ENCODE measurements around the gene TIMM23B.
"Not testable (repeated sequence)": the region's sequence is repeated elsewhere in the genome, so short reads cannot be mapped to it uniquely, and the experiment has no call there.

TIMM23B gene

DNA sequence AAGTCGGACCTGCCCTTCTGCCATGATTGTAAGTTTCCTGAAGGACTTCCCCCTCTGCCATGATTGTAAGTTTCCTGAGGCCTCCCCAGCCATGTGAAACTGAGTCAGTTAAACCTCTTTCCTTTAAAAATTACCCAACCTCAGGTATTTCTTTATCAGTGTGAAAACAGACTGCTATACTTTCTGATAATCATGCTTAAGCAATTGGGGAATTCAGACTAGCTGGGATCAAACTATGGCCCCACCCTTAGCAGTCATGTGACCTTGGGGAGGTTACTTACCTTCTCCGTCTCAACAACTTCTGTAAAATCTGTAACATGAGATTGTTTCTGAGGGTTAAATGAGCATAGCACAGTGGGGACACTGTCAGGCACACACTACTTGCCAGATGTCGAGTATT is 45.4 kb downstream of the TIMM23B start:
- DNase-seq = not testable (repeated sequence)

DNA sequence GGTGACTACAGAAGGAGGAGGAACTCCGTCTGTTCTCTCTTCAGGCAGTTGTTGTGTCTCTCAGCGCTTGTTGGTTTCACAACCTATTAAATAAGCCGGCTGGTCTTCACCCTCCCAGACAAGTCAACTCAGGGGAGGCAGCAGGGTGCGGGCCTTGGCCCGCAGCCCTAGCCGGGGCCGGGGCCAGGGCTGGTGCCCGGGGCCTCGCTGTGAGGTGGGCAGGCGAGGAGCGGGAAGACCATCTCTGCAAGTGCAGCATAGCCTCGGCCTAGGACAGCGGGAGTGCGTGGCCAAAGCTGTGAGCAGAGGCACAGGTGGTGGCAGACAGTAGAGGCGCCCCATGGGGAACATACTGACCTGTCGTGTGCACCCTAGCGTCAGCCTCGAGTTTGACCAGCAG is 46.5 kb downstream of the TIMM23B start, which contains the start of gene AGAP6:
AGAP6 (plus strand) TSS at position 31 of the 400 bp plus-strand sequence; CDS start at position 341, 310 bp downstream.
- not testable (repeated sequence) for DNase-seq

GRCh38 chr10:49995321-49995720 is 53.5 kb downstream of the TIMM23B start:
- not testable (repeated sequence) for DNase-seq

DNA sequence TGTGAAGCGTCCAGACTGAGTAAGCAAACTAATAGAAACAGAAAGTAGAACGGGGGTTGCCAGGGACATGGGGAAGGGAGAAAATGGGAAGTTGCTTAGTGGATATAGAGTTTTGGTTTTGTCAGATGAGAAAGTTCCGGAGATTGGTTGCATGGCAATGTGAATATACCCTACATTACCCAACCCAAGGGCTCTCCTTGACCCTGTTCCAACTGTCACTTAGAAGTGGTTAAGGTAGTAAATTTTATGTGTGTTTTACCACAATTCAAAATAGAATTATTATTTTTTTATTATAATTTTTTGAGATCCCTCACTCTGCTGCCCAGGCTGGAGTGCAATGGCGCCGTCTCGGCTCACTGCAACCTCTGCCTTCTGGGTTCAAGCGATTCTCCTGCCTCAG is 72.2 kb downstream of the TIMM23B start:
- DNase-seq = not testable (repeated sequence)

DNA sequence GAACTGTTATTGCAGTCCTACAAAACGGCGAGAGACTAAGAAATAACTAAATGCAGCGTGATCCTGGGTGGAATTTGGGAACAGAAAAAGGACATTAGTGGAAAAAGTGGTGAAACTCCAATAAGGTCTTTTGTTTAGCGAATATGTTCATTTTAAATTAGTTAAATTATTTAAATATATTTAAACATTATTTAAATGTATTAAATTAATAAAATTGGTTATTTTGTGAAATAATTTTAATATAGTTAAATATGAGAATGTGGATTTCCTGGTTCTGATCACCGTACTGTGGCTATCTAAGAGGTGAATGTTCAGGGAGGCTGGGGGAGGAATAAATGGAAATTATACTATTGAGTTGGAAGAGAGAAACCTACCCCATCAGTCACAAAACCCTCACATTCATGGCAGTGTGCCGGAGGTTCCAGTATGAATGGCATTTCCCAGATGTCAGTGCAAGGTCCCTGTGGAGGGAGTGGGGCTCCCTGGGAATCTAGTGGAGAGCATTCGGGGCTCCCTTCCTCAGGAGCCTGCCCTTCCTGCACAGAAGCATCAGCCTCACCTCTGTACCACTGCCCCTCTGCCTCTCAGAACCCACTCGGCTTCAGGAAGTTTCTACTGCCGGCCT is 73.9 kb downstream of the TIMM23B start:
- DNase-seq = not testable (repeated sequence)

- not testable (repeated sequence) for DNase-seq
These were observed 75.1 kb downstream of the TIMM23B start for GRCh38 chr10:50016926-50017325.

DNA sequence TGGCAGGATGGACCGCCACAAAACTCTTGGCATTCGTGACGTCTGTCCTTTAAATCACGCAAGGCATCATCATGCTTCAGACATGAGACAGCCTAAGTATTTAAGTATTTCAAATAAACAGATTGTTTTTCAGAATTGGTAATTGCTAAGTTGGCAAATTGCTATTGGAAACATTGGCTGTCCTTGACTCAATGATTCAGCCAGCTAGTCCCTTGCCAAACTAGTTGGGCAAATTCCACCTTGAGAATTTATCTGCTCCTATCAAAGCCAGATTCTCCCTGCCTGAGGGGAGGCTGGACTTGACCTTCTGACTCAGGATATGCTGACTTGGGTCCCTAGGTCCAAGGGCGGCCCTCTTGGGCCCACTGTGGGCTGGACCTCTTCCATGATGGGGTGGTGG is 75.8 kb downstream of the TIMM23B start:
- not testable (repeated sequence) for DNase-seq

GRCh38 chr10:50019279-50019678 is 77.4 kb downstream of the TIMM23B start:
- DNase-seq = not testable (repeated sequence)

DNA sequence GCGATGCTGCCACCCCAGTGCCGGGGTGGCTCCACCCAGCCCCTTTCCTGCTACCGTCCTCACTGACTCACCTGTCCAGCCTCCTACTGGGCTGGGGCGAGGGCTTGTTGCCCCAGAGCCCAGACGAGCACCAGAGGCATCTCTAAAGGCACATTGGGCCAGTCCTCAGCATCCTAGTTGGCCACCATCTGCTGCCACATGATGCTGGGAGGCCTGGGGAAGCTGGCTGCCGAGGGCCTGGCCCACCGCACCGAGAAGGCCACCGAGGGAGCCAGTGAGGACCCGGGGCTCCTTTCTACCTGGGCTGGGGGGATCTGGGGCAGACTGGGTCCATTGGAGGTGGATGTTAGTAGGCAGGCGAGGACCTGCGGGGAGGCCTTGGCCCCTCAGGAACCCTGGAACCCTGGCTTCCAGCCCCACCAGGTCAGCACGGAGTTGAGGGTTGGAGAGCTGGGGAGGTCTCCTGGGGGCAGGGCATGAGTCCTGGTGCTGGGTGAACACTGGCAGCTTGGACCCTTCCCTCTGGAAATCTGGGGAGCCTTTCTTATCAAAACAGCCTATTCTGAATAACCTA is 78.7 kb downstream of the TIMM23B start:
- DNase-seq = not testable (repeated sequence)

- no peak for DNase-seq
These were observed 79.8 kb downstream of the TIMM23B start for GRCh38 chr10:50021646-50022045.
